ENCODE results near the gene MYO9A. TPM values are rescaled to one million over a fixed set of nuclear protein-coding genes. Genes with fewer than 3 reads are reported as not detected.

The MYO9A gene
- total RNA-seq, 1 donor from 2014 or later, result 38.5 TPM

GRCh38 chr15:71804695-71805470, 313.1 kb downstream of the MYO9A start:
- H3K4me3 Mint-ChIP-seq, result no peak overlapping the region
- no peaks in the 10 kb centered on the region for H3K36me3 Mint-ChIP-seq
- H3K4me2 ChIP-seq, result no peak overlapping the region
- TF ChIP-seq CTCF (IDR thresholded peaks at IDR 0.05), result no peak
- TF ChIP-seq EZH2phosphoT487 (IDR thresholded peaks at IDR 0.05), result no peak
- TF ChIP-seq EZH2 (IDR thresholded peaks at IDR 0.05), result no peak
- peaks cover 6% of the 10 kb centered on the region for H4K20me1 ChIP-seq (ENCODE audit: low read depth)
- H3K4me1 ChIP-seq, result peaks cover 32% of the 10 kb centered on the region
- no peak overlapping the region for H3K27ac ChIP-seq
- no peaks in the 10 kb centered on the region for H3K27me3 ChIP-seq
- H3F3A ChIP-seq (ENCODE audit: low read depth), result peaks cover 24% of the 10 kb centered on the region
- DNase-seq (ENCODE audit: low spot score), result no peak
- H3K36me3 ChIP-seq, result no peaks in the 10 kb centered on the region
- no peak overlapping the region for H3K9ac ChIP-seq
- H3K4me1 Mint-ChIP-seq, result peaks cover 43% of the 10 kb centered on the region
- no peaks in the 10 kb centered on the region for H3K79me2 ChIP-seq (ENCODE audit: low read depth)
- no peaks in the 10 kb centered on the region for H3K9me3 ChIP-seq (ENCODE audit: low read depth)
- H3K9me3 Mint-ChIP-seq, result no peaks in the 10 kb centered on the region
- peaks cover 11% of the 10 kb centered on the region for H3K27me3 Mint-ChIP-seq (ENCODE audit: insufficient read depth, low read depth)
- H3K27ac Mint-ChIP-seq, result peak overlapping the region; percentile 27
- no peak overlapping the region for H3K4me3 ChIP-seq
- H2AFZ ChIP-seq (replicated peaks), result no peak overlapping the region

GRCh38 chr15:71804226-71804625, 313.7 kb downstream of the MYO9A start:
- no peak overlapping the region for H3K4me3 Mint-ChIP-seq

GRCh38 chr15:71802770-71803169, 315.2 kb downstream of the MYO9A start:
- Histone ChIP-seq H4K20me1 (ENCODE audit: low read depth) (peaks cover 6% of the 10 kb centered on the region), H3K36me3 (no peaks in the 10 kb centered on the region), H3K9me3 (ENCODE audit: low read depth) (no peaks in the 10 kb centered on the region), H3K4me1 (peaks cover 22% of the 10 kb centered on the region), H3K4me2 (no peak overlapping the region), H3F3A (ENCODE audit: low read depth) (peaks cover 20% of the 10 kb centered on the region), H3K27ac (no peak overlapping the region), H3K79me2 (ENCODE audit: low read depth) (no peaks in the 10 kb centered on the region), H3K9ac (no peak overlapping the region), H2AFZ (replicated peaks) (no peak overlapping the region), H3K4me3 (no peak overlapping the region), H3K27me3 (no peaks in the 10 kb centered on the region)
- Mint-ChIP-seq H3K27ac (no peak overlapping the region), H3K4me1 (peaks cover 35% of the 10 kb centered on the region), H3K27me3 (ENCODE audit: insufficient read depth, low read depth) (peaks cover 9% of the 10 kb centered on the region), H3K36me3 (no peaks in the 10 kb centered on the region), H3K9me3 (no peaks in the 10 kb centered on the region), H3K4me3 (no peak overlapping the region)
- TF ChIP-seq EZH2phosphoT487 (IDR thresholded peaks at IDR 0.05), result no peak
- TF ChIP-seq EZH2 (IDR thresholded peaks at IDR 0.05), result no peak
- peak; percentile 55 for TF ChIP-seq CTCF (IDR thresholded peaks at IDR 0.05)
- DNase-seq (ENCODE audit: low spot score), result peak; percentile 47

More at GRCh38 chr15:71804226-71804625, 313.7 kb downstream of the MYO9A start:
- H3K79me2 ChIP-seq (ENCODE audit: low read depth), result no peaks in the 10 kb centered on the region
- Mint-ChIP-seq H3K27me3 (ENCODE audit: insufficient read depth, low read depth) (peaks cover 11% of the 10 kb centered on the region), H3K27ac (no peak overlapping the region), H3K4me1 (peaks cover 43% of the 10 kb centered on the region), H3K9me3 (no peaks in the 10 kb centered on the region), H3K36me3 (no peaks in the 10 kb centered on the region)
- H3K4me1 ChIP-seq, result peaks cover 32% of the 10 kb centered on the region
- no peak overlapping the region for H3K9ac ChIP-seq
- no peak for DNase-seq (ENCODE audit: low spot score)
- no peaks in the 10 kb centered on the region for H3K27me3 ChIP-seq
- H3K4me2 ChIP-seq, result no peak overlapping the region
- H3K9me3 ChIP-seq (ENCODE audit: low read depth), result no peaks in the 10 kb centered on the region
- peaks cover 24% of the 10 kb centered on the region for H3F3A ChIP-seq (ENCODE audit: low read depth)
- peaks cover 6% of the 10 kb centered on the region for H4K20me1 ChIP-seq (ENCODE audit: low read depth)
- H3K36me3 ChIP-seq, result no peaks in the 10 kb centered on the region
- TF ChIP-seq EZH2 (IDR thresholded peaks at IDR 0.05) (no peak), EZH2phosphoT487 (IDR thresholded peaks at IDR 0.05) (no peak), CTCF (IDR thresholded peaks at IDR 0.05) (no peak)
- H3K27ac ChIP-seq, result no peak overlapping the region
- no peak overlapping the region for H3K4me3 ChIP-seq
- no peak overlapping the region for H2AFZ ChIP-seq (replicated peaks)

Data from neural progenitor cell (in vitro differentiated cells).